NCI-H774 (cell line): ENCODE measurements around the gene PARD6A.
"Not testable (repeated sequence)": the region's sequence is repeated elsewhere in the genome, so short reads cannot be mapped to it uniquely, and the experiment has no call there.

Experiments
- DNase-seq: peaks from one replicate; lab custom pipeline; 2025; lab: John Stamatoyannopoulos, UW

Gene PARD6A

DNA sequence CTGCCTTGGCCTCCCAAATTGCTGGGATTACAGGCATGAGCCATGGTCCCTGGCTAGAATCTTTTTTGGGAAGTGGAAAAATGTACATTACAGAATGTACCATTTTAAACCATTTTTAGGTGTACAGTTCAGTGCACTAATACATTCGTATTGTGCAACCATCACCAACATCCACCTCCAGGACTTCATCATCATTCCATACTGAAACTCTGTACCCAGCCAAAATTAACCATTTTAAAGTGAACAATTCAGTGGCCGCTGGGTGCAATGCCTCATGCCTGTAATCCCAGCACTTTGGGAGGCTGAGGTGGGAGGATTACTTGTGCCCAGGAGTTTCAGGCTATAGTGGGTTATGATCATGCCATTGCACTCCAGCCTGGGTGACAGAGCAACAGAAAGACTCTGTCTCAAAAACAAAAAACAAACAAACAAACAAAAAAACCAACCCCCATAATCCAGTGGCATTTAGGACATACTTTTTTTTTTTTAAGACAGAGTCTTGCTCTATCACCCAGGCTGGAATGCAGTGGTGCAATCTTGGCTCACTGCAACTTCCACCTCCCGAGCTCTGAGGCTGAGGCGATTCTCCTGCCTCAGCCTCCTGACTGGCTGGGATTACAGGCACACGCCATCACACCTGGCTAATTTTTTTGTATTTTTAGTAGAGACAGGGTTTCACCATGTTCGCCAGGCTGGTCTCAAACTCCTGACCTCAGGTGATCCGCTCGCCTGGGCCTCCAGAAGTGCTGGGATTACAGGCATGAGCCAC lies 32.9 kb downstream of the PARD6A start:
- not testable (repeated sequence) for DNase-seq

DNA sequence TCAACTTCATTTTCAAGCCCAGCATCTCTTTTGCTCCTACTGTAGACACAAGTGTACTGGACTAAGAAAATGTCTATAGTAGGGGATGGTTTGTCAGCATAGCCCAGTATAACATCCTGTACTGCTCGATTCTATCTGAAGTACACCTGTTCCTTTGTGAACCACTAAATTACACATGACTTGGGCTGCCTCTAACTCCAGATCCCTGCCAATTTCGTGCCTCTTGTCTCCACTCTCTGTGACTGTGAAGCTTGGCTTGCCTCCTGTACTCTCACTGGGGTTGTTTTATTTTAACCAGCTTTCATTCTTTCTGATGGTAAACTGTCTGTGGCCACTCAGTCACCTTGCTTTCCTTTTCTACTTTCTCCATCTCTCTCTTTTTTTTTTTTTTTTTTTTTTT lies 33.9 kb downstream of the PARD6A start:
- DNase-seq, result no peak

DNA sequence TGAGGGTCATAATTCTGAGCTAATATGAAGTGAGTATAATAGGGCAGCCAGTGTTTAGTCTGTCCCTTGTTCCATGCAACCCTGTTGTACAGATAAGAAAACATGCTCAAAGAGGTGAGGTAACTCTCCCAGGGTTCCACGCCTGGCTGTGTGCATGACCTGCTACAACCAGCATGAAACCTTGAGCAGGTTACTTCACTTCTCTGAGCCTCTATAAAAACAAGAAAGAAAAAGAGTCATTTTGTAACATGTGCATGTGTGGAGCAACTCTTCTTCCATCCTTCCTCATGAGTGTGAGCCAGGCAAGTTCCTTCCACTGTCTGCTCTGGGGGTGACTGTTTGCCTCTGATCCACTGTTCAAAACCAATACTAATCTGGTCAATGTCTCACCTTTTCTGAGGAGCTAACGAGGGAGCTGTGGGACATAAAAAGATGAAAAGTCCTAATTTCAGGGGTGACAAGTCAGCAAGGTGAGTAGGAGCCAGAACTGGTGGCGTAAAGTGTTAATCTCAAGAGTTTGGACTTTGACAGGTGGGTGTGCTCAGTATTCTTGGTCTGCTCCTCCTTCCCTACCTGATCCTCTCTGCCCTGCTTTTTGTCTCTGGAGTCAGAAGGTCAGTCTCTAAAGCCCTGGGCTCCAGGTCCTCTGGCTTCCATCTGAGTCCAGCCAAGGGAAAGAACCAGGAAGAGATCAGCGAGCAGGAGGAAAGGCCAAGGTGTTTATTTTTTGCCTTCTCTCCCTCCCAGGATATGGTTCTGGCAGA lies 36.8 kb downstream of the PARD6A start:
- no peak for DNase-seq

DNA sequence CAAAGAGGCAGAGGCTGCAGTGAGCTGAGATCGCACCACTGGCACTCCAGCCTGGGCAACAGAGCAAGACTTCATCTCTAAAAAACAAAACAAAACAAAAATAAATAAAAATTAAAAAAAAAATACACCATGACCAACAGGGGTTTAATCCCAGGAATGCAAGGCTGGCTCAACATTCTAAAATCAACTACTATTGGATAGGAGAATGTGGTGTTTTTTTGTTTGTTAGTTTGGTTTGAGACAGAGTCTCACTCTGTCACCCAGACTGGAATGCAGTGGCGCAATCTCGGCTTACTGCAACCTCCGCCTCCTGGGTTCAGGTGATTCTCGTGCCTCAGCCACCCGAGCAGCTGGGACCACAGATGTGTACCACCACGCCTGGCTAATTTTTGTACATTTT lies 38.5 kb downstream of the PARD6A start:
- no peak for DNase-seq

DNA sequence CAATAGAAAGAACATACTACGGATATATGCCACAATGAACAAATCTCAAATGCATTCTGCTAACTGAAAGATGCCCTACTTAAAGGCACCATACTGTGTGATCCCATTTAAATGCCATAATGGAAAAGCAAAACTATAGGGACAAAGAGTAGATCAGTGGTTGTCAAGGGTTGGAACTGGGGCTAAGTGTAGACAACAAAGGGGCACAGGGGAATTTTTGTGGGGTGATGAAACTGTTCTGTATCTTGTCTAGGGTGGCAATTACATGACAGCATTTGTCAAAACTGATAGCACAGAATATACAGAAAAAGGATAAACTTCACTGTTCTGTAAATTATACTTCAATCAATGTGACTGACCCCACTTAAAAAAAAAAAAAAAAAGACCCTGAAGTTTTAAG lies 40.7 kb downstream of the PARD6A start:
- no peak for DNase-seq

DNA sequence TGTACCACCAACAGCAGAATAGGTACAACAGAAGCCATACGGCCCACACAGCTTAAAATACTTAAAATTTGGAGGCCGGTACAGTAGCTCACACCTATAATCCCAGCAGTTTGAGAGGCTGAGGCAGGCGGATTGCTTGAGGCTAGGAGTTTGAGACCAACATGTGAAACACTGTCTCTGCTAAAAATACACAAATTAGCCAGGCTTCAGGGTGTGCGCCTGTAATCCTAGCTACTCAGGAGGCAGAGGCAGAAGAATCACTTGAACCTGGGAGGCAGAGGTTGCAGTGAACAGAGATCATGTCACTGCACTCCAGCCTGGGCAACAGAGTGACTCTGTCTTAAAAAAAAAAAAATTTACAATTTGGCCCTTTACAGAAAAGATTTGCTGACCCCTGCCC lies 41.4 kb downstream of the PARD6A start:
- no peak for DNase-seq

DNA sequence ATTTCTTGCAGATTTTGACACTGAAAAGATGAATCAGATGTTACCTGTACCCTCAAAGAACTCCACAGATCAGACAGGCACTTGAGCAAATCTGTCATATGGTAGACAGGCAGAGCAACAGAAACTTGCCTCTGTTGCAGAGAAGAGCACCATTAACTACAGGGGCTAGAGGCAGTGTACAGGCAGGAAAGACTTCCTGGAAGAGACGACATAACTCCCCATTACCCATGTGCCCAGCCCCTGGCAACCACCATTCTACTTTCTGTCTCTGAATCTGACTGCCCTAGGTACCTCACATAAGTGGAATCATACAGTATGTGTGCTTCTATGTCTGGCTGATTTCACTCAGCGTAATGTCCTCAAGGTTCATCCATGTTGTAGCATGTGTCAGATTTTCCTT lies 42.9 kb downstream of the PARD6A start:
- DNase-seq, result no peak

DNA sequence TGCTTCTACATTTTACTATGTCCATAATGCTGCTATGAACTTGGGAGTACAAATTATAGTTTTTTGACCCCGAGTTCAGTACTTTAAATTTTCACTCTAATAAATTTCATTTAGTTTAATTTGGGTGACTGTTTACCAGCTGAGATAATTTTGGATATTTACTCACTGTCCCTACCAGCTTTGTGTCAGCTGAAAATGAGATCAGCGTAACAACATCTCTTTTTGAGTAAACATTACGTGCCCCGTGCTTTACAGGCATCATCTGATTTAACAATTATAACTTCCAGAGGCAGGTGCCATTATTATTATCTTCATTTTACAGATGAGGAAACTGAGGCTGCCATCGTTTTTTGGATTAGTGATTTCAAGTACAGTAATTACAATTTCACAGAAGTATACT lies 43.4 kb downstream of the PARD6A start:
- DNase-seq, result no peak

DNA sequence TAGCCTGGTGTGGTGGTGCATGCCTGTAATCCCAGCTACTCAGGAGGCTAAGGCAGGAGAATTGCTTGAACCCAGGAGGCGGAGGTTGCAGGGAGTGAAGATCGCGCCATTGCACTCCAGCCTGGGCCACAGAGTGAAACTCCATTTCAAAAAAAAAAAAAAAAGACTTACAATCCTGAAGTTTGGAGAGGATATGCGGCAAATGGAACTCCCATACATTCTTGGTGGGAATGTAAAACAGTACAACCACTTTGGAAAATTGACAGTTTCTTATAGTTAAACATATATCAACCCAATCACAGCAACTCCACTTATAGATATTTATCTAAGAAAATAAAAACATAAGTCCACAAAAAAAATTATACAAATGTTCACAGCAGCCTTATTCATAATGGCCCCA lies 46.5 kb downstream of the PARD6A start:
- DNase-seq, result no peak

DNA sequence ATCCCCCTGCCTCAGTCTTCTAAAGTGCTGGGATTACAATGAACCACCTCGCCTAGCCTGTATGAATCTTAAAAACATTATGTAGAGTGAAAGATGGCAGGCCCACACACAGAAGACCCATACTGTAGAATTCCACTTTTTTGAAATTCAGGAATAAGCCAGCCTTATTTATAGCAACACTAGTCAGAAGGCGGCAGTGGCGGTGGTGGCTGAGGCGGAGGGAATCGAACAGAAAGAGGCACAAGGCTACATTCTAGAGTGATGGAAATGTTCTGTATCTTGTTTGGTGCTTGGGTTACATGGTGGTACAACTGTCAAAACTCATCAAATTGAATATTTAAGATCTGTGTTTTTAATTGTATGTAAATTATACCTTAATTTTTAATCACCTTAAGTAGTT lies 47.0 kb downstream of the PARD6A start:
- no peak for DNase-seq

DNA sequence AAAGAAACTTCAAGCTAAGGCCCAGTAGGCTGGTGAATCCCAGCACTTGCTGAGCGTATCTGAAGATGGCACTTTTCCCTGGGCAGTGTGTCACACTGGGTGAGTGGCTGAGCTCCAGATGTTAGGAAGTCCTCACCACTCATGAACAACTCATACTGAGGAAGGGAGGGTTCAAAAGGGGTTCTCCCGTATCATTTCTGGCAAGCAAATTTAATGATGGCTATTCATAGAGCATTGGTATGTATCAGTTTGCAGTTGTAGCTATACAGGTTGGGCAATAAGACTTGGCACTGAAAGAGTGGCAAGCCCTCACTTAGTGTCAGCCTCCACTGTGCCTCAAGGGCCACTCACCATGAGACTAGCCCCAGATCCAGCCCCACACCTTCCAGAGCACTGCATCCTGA lies 47.6 kb downstream of the PARD6A start:
- no peak for DNase-seq

DNA sequence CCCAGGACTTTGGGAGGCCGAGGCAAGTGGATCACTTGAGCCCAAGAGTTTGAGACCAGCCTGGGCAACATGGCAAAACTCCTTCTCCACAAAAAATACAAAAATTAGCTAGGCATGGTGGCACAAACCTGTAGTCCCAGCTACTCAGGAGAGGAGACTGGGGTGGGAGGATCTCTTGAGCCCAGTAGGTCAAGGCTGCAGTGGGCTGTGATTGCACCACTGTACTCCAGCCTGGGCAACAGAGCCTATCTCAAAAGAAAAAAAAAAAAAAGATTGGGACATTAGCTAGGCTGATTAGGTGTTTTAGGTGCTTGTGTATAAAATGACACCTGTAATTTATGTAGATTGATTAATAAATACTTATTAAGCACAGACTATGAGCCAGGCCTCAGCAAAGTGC lies 48.3 kb downstream of the PARD6A start:
- no peak for DNase-seq

DNA sequence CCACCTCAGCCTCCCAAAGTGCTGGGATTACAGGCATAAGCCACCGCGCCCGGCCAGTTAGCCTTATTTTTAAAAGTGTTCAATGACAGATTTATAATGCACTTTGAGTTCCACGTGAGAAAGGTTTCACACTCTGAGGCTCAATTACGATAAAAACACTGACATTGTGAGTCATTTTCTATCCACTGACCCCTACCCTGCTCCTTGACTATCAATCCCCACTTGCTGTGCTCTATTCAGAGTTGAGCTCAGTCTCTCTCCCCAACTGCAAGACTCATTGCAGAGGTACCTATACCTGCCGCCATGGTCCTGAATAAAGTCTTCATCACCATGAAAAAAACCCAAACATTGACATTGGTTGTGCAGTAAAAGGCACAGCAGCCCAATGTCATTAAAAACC lies 49.8 kb downstream of the PARD6A start:
- DNase-seq, result no peak
